ENCODE measurements around the gene PSMD1.

GRCh38 chr2:231030725-231031124 is 25.9 kb upstream of the PSMD1 start:
- TF ChIP-seq, protein P1, sequence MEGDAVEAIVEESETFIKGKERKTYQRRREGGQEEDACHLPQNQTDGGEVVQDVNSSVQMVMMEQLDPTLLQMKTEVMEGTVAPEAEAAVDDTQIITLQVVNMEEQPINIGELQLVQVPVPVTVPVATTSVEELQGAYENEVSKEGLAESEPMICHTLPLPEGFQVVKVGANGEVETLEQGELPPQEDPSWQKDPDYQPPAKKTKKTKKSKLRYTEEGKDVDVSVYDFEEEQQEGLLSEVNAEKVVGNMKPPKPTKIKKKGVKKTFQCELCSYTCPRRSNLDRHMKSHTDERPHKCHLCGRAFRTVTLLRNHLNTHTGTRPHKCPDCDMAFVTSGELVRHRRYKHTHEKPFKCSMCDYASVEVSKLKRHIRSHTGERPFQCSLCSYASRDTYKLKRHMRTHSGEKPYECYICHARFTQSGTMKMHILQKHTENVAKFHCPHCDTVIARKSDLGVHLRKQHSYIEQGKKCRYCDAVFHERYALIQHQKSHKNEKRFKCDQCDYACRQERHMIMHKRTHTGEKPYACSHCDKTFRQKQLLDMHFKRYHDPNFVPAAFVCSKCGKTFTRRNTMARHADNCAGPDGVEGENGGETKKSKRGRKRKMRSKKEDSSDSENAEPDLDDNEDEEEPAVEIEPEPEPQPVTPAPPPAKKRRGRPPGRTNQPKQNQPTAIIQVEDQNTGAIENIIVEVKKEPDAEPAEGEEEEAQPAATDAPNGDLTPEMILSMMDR (IDR thresholded peaks at IDR 0.05): no peak
- TF ChIP-seq EZH2 (IDR thresholded peaks at IDR 0.05): no peak

All from neural progenitor cell (in vitro differentiated cells).